WTC11 (cell line): ENCODE results near the gene CLSTN2.

Source experiments
- CREB1 ChIP-seq: sonication (generic); formaldehyde crosslinking; IDR thresholded peaks from 2 replicates; pipeline ENCODE4 v1.8.0; 2023; ENCODE audit warnings: mild to moderate bottlenecking, missing genetic modification reagents
- KAT7 ChIP-seq: sonication (generic); formaldehyde crosslinking; IDR thresholded peaks from 2 replicates; pipeline ENCODE4 v1.8.1; 2023; ENCODE audit warnings: missing genetic modification reagents, mild to moderate bottlenecking, borderline replicate concordance
- NR1H2 ChIP-seq: sonication (generic); formaldehyde crosslinking; IDR thresholded peaks from 2 replicates; pipeline ENCODE4 v1.9.0; 2021; ENCODE audit warnings: mild to moderate bottlenecking, moderate library complexity, missing genetic modification reagents
- SMAD3 ChIP-seq: sonication (generic); formaldehyde crosslinking; IDR thresholded peaks from 2 replicates; pipeline ENCODE4 v1.8.0; 2022; ENCODE audit warnings: missing genetic modification reagents, mild to moderate bottlenecking, borderline replicate concordance
- ZNF232 ChIP-seq: sonication (generic); formaldehyde crosslinking; IDR thresholded peaks from 2 replicates; pipeline ENCODE4 v1.8.0; 2022; ENCODE audit warnings: mild to moderate bottlenecking, missing genetic modification reagents
- ZNF423 ChIP-seq: fragments of 250-450 bp; sonication (Bioruptor Pico); IDR thresholded peaks from 2 replicates; pipeline ENCODE4 v2.1.2; 2022; ENCODE audit warnings: mild to moderate bottlenecking, moderate library complexity
- TF ChIP-seq, protein P1 (sequence below): fragments of 200-600 bp; IDR thresholded peaks from 2 replicates; pipeline ENCODE4 v1.8.0; 2022; ENCODE audit warnings: antibody characterized with exemption
- TF ChIP-seq, protein P2 (sequence below): sonication (generic); formaldehyde crosslinking; IDR thresholded peaks from 2 replicates; pipeline ENCODE4 v1.8.0; 2022; ENCODE audit warnings: mild to moderate bottlenecking, missing genetic modification reagents
- TF ChIP-seq, protein P3 (sequence below): sonication (generic); formaldehyde crosslinking; conservative IDR thresholded peaks from 2 replicates; pipeline ENCODE4 v1.8.1; 2023; ENCODE audit warnings: mild to moderate bottlenecking, low read depth, missing genetic modification reagents, moderate library complexity
- TF ChIP-seq, protein P4 (sequence below): sonication (generic); formaldehyde crosslinking; IDR thresholded peaks from 2 replicates; pipeline ENCODE4 v1.8.1; 2022; ENCODE audit warnings: low read depth, mild to moderate bottlenecking, moderate library complexity, missing genetic modification reagents, borderline replicate concordance
- TF ChIP-seq, protein P5 (sequence below): sonication (generic); formaldehyde crosslinking; IDR thresholded peaks from 2 replicates; pipeline ENCODE4 v1.8.0; 2022; ENCODE audit warnings: mild to moderate bottlenecking, missing genetic modification reagents
- TF ChIP-seq, protein P6 (sequence below): sonication (generic); formaldehyde crosslinking; IDR thresholded peaks from 2 replicates; pipeline ENCODE4 v1.8.0; 2022; ENCODE audit warnings: missing genetic modification reagents
- TF ChIP-seq, protein P7 (sequence below): fragments of 250-450 bp; sonication (Bioruptor Pico); IDR thresholded peaks from 2 replicates; pipeline ENCODE4 v2.1.2; 2022; ENCODE audit warnings: mild to moderate bottlenecking, moderate library complexity

DNA sequence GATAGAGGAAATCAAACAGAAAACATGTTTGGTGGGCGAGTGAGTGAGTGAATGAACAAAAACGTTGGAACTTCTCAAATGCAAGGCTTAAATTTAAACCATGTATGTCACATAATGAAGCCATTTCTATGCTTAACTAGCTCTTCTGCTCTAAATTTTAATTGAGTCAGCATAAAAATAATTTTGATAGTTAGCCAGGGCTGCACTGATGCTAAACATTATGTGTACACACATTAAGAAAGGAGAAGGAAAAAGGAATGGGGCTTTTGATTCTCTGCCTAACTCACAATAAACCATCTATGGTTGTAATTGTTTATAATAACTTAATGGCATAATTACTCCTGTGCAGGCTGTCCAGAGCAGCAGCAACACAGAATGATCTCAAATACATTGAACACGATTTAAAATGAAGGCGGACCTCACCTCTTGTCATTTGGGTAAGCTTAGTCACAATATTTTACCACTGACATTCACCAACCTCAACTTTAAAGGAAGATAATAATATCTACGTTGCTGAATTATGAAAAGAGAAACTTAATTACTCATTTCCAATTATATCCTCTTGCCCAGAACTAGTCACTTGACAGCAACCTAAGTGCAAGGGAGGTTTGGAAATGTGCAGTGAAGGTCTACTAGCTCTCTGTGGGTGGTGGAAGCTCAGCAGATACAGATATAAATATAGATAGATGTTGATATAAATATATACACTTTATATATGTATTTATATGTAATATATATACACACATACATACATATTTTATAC lies 424.4 kb downstream of the CLSTN2 start:
- TF ChIP-seq, protein P1, sequence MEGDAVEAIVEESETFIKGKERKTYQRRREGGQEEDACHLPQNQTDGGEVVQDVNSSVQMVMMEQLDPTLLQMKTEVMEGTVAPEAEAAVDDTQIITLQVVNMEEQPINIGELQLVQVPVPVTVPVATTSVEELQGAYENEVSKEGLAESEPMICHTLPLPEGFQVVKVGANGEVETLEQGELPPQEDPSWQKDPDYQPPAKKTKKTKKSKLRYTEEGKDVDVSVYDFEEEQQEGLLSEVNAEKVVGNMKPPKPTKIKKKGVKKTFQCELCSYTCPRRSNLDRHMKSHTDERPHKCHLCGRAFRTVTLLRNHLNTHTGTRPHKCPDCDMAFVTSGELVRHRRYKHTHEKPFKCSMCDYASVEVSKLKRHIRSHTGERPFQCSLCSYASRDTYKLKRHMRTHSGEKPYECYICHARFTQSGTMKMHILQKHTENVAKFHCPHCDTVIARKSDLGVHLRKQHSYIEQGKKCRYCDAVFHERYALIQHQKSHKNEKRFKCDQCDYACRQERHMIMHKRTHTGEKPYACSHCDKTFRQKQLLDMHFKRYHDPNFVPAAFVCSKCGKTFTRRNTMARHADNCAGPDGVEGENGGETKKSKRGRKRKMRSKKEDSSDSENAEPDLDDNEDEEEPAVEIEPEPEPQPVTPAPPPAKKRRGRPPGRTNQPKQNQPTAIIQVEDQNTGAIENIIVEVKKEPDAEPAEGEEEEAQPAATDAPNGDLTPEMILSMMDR: no peak
- TF ChIP-seq CREB1 (CRISPR knock-in tag): no peak
- no peak for TF ChIP-seq ZNF423 (CRISPR knock-in tag)
- TF ChIP-seq, protein P2, sequence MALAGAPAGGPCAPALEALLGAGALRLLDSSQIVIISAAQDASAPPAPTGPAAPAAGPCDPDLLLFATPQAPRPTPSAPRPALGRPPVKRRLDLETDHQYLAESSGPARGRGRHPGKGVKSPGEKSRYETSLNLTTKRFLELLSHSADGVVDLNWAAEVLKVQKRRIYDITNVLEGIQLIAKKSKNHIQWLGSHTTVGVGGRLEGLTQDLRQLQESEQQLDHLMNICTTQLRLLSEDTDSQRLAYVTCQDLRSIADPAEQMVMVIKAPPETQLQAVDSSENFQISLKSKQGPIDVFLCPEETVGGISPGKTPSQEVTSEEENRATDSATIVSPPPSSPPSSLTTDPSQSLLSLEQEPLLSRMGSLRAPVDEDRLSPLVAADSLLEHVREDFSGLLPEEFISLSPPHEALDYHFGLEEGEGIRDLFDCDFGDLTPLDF (CRISPR knock-in tag): no peak
- TF ChIP-seq, protein P3, sequence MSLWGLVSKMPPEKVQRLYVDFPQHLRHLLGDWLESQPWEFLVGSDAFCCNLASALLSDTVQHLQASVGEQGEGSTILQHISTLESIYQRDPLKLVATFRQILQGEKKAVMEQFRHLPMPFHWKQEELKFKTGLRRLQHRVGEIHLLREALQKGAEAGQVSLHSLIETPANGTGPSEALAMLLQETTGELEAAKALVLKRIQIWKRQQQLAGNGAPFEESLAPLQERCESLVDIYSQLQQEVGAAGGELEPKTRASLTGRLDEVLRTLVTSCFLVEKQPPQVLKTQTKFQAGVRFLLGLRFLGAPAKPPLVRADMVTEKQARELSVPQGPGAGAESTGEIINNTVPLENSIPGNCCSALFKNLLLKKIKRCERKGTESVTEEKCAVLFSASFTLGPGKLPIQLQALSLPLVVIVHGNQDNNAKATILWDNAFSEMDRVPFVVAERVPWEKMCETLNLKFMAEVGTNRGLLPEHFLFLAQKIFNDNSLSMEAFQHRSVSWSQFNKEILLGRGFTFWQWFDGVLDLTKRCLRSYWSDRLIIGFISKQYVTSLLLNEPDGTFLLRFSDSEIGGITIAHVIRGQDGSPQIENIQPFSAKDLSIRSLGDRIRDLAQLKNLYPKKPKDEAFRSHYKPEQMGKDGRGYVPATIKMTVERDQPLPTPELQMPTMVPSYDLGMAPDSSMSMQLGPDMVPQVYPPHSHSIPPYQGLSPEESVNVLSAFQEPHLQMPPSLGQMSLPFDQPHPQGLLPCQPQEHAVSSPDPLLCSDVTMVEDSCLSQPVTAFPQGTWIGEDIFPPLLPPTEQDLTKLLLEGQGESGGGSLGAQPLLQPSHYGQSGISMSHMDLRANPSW (CRISPR knock-in tag): no peak
- no peak for TF ChIP-seq NR1H2 (CRISPR knock-in tag)
- no peak for TF ChIP-seq ZNF232
- TF ChIP-seq, protein P4, sequence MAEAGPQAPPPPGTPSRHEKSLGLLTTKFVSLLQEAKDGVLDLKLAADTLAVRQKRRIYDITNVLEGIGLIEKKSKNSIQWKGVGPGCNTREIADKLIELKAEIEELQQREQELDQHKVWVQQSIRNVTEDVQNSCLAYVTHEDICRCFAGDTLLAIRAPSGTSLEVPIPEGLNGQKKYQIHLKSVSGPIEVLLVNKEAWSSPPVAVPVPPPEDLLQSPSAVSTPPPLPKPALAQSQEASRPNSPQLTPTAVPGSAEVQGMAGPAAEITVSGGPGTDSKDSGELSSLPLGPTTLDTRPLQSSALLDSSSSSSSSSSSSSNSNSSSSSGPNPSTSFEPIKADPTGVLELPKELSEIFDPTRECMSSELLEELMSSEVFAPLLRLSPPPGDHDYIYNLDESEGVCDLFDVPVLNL (CRISPR knock-in tag): no peak
- no peak for TF ChIP-seq KAT7 (CRISPR knock-in tag)
- TF ChIP-seq SMAD3 (CRISPR knock-in tag): no peak
- TF ChIP-seq, protein P5, sequence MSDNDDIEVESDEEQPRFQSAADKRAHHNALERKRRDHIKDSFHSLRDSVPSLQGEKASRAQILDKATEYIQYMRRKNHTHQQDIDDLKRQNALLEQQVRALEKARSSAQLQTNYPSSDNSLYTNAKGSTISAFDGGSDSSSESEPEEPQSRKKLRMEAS: no peak
- TF ChIP-seq, protein P6, sequence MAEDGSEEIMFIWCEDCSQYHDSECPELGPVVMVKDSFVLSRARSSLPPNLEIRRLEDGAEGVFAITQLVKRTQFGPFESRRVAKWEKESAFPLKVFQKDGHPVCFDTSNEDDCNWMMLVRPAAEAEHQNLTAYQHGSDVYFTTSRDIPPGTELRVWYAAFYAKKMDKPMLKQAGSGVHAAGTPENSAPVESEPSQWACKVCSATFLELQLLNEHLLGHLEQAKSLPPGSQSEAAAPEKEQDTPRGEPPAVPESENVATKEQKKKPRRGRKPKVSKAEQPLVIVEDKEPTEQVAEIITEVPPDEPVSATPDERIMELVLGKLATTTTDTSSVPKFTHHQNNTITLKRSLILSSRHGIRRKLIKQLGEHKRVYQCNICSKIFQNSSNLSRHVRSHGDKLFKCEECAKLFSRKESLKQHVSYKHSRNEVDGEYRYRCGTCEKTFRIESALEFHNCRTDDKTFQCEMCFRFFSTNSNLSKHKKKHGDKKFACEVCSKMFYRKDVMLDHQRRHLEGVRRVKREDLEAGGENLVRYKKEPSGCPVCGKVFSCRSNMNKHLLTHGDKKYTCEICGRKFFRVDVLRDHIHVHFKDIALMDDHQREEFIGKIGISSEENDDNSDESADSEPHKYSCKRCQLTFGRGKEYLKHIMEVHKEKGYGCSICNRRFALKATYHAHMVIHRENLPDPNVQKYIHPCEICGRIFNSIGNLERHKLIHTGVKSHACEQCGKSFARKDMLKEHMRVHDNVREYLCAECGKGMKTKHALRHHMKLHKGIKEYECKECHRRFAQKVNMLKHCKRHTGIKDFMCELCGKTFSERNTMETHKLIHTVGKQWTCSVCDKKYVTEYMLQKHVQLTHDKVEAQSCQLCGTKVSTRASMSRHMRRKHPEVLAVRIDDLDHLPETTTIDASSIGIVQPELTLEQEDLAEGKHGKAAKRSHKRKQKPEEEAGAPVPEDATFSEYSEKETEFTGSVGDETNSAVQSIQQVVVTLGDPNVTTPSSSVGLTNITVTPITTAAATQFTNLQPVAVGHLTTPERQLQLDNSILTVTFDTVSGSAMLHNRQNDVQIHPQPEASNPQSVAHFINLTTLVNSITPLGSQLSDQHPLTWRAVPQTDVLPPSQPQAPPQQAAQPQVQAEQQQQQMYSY: no peak
- TF ChIP-seq, protein P7, sequence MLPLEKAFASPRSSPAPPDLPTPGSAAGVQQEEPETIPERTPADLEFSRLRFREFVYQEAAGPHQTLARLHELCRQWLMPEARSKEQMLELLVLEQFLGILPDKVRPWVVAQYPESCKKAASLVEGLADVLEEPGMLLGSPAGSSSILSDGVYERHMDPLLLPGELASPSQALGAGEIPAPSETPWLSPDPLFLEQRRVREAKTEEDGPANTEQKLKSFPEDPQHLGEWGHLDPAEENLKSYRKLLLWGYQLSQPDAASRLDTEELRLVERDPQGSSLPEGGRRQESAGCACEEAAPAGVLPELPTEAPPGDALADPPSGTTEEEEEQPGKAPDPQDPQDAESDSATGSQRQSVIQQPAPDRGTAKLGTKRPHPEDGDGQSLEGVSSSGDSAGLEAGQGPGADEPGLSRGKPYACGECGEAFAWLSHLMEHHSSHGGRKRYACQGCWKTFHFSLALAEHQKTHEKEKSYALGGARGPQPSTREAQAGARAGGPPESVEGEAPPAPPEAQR (CRISPR knock-in tag): no peak
